K562 (cell line): ENCODE data around the gene UHRF1. TPM values are rescaled to one million over a fixed set of nuclear protein-coding genes. Genes with fewer than 3 reads are reported as not detected.
"Not testable (repeated sequence)": the region's sequence is repeated elsewhere in the genome, so short reads cannot be mapped to it uniquely, and the experiment has no call there.

Experiments used
- ATAC-seq: fragments of 200-7000 bp; cut with Tn5 transposase; 3 replicates; pipeline ENCODE4 v1.9.1; 2020; ENCODE audit warnings: moderate library complexity
- BruUV-seq: library from RNA; stranded (reverse); fragments of 400-500 nt; replicated peaks from 2 replicates; lab custom pipeline; 2021; lab: Mats Ljungman, UMichigan
- CTCF ChIA-PET: fragments of 300-600 bp; formaldehyde crosslinking; extraction: SDS; loops from one replicate; lab custom pipeline; 2021; ENCODE audit warnings: low intra/inter-chr PET ratio; lab: Yijun Ruan, JAX
- POLR2A ChIA-PET: fragments of 300-600, 350-650 bp; sonication (Branson Sonifier 250); formaldehyde crosslinking; extraction: SDS; loops from one replicate; lab custom pipeline; 2021; ENCODE audit warnings: antibody characterized with exemption, inconsistent platforms; lab: Yijun Ruan, JAX
- DNase-seq, 4 experiments: peaks; one replicate each; pipeline versions ENCODE4 v3.0.0 to v3.0.0-alpha.2; 2011 to 2018; ENCODE audit warnings: low spot score in 3 of 4, mixed read lengths in 3 of 4; ENCODE audit errors: extremely low read depth in 1 of 4
- FAIRE-seq: peaks from 2 replicates; lab custom pipeline; 2011; peaks lifted over from hg19 to GRCh38; lab: Jason Lieb, UNC
- H2AFZ ChIP-seq: 2 replicates; pipeline ENCODE4 v1.6.0; 2011; ENCODE audit warnings: low read depth, low read length, control low read depth, inconsistent platforms
- H3K27ac ChIP-seq: fragments of 200-600 bp; 3 replicates; pipeline ENCODE4 v1.8.0; 2011; ENCODE audit warnings: low read depth, mild to moderate bottlenecking, control low read depth, inconsistent platforms, low read length, moderate library complexity, mixed read lengths; ENCODE audit errors: extremely low read depth
- H3K27me3 ChIP-seq, 2 experiments: fragments of 300-600 bp in 1 of 2; 2 replicates in 1 of 2; 3 replicates in 1 of 2; pipeline versions ENCODE4 v1.6.0 to v1.8.0; 2011; ENCODE audit warnings: inconsistent platforms in 2 of 2, low read length in 2 of 2, mild to moderate bottlenecking in 1 of 2, mixed read lengths in 1 of 2, moderate library complexity in 1 of 2; ENCODE audit not compliant: control insufficient read depth in 2 of 2, insufficient read depth in 2 of 2
- H3K36me3 ChIP-seq: fragments of 300-600 bp; 3 replicates; pipeline ENCODE4 v1.8.0; 2011; ENCODE audit warnings: mild to moderate bottlenecking, low read length, inconsistent platforms; ENCODE audit not compliant: control insufficient read depth, insufficient read depth
- H3K4me1 ChIP-seq, 2 experiments: fragments of 200-600 bp in 1 of 2; replicated peaks in 1 of 2; 2 replicates in 1 of 2; 3 replicates in 1 of 2; pipeline versions ENCODE4 v1.5.1 to v1.8.0; 2011; ENCODE audit warnings: inconsistent platforms in 2 of 2, low read length in 2 of 2, mild to moderate bottlenecking in 1 of 2, mixed read lengths in 1 of 2, moderate library complexity in 1 of 2; ENCODE audit not compliant: control insufficient read depth in 2 of 2, insufficient read depth in 2 of 2
- H3K4me2 ChIP-seq: 2 replicates; pipeline ENCODE4 v1.6.1; 2011; ENCODE audit warnings: low read length, control low read depth, inconsistent platforms, mixed read lengths; ENCODE audit not compliant: insufficient read depth
- H3K4me3 ChIP-seq: fragments of 200-600 bp; sonication (generic), shearing (Covaris generic); 2 replicates; pipeline ENCODE4 v1.5.1; 2016; ENCODE audit warnings: control low read depth, inconsistent platforms
- H3K79me2 ChIP-seq: fragments of 200-600 bp; 3 replicates; pipeline ENCODE4 v1.8.0; 2011; ENCODE audit warnings: low read length, inconsistent platforms; ENCODE audit not compliant: control insufficient read depth, insufficient read depth
- H3K9ac ChIP-seq, 2 experiments: 2 replicates each; pipeline versions ENCODE4 v1.6.0 to v1.6.1; 2011; ENCODE audit warnings: low read depth in 2 of 2, low read length in 2 of 2, control low read depth in 1 of 2, inconsistent platforms in 1 of 2, mild to moderate bottlenecking in 1 of 2, mixed read lengths in 1 of 2; ENCODE audit not compliant: insufficient read depth in 1 of 2
- H3K9me1 ChIP-seq: one replicate; pipeline ENCODE4 v1.6.0; 2011; ENCODE audit warnings: inconsistent platforms, mild to moderate bottlenecking, low read length, moderate library complexity; ENCODE audit not compliant: control insufficient read depth, insufficient read depth
- H3K9me3 ChIP-seq: replicated peaks from 2 replicates; pipeline ENCODE4 v1.5.1; 2011; ENCODE audit warnings: low read depth, low read length, inconsistent platforms; ENCODE audit not compliant: control insufficient read depth, insufficient read depth
- H4K20me1 ChIP-seq: replicated peaks from 2 replicates; pipeline ENCODE4 v1.6.1; 2011; ENCODE audit warnings: low read length, inconsistent platforms, mixed read lengths; ENCODE audit not compliant: control insufficient read depth, insufficient read depth
- IRF2 ChIP-seq: sonication (generic); formaldehyde crosslinking; IDR thresholded peaks from 2 replicates; pipeline ENCODE4 v1.8.1; 2022; ENCODE audit warnings: mild to moderate bottlenecking, missing genetic modification reagents
- SNAPC5 ChIP-seq: fragments of 250-450 bp; sonication (Bioruptor Pico); IDR thresholded peaks from 2 replicates; pipeline ENCODE4 v1.8.0; 2021; ENCODE audit warnings: moderate library complexity, mild to moderate bottlenecking, inconsistent platforms
- WGBS: fragments of 100-300 bp; shearing (Covaris generic); methylation state at CpG from one replicate; pipeline ENCODE4 v1.1.6; 2016; ENCODE audit warnings: low coverage, mixed read lengths; ENCODE audit not compliant: insufficient coverage; ENCODE audit errors: missing lambda C conversion rate; 5-methylcytosine and 5-hydroxymethylcytosine counted together
- in situ Hi-C: fragments of 300-500 bp; cut with MboI; formaldehyde crosslinking; loops from 4 replicates; pipeline ENCODE4 v1.15.0; 2018; ENCODE audit warnings: inconsistent platforms, mixed read lengths
- intact Hi-C: fragments of 100-400 bp; cut with micrococcal nuclease; formaldehyde crosslinking; loops from 2 replicates; pipeline ENCODE4 v1.14.2; 2022
- polyA plus RNA-seq, 8 experiments: library from polyadenylated mRNA; depleted of rRNA in 4 of 8; stranded (reverse) in 5 of 8; unstranded in 3 of 8; fragments of >200 nt; fragmentation: Nextera tagmentation in 2 of 8; fragmentation: Illumina TruSeq in 1 of 8; extraction: Ambion mirVana in 2 of 8; extraction: Trizol in 1 of 8; gene quantifications; 2 replicates each; pipeline versions ENCODE4 v1.2.1 to v1.2.3, GENCODE V29; 2011 to 2014; ENCODE audit warnings: inconsistent platforms in 1 of 8, missing spikeins in 1 of 8
- total RNA-seq, 7 experiments: library from RNA; depleted of rRNA in 6 of 7; stranded (reverse); fragments of >200 nt in 6 of 7; fragmentation: Illumina TruSeq in 2 of 7; extraction: Trizol in 2 of 7; gene quantifications; 2 replicates each; pipeline versions ENCODE4 v1.2.1 to v1.2.3, GENCODE V29; 2011 to 2021; ENCODE audit warnings: low replicate concordance in 1 of 7

Gene UHRF1
- total and polyA plus RNA-seq, 9 of the 15 experiments (the other 6 are each of a cell fraction or from before 2014, with no cell fraction given): 6.0 to 101 (median 30.9) TPM

GRCh38 chr19:4891066-4891465, 18.2 kb upstream of the UHRF1 start:
- 0 out of 2 replicates have a peak, but pooled peaks have one; percentile 12 for TF ChIP-seq IRF2 (CRISPR knock-in tag)
- TF ChIP-seq SNAPC5 (CRISPR knock-in tag): no peak
- H3K4me1 ChIP-seq: peaks cover 0 to 4% of the 10 kb centered on the region in 2 experiments; a peak in 2 of 5 replicates
- H3K79me2 ChIP-seq: no peaks in the 10 kb centered on the region
- ChIA-PET CTCF (no interaction called here), POLR2A (interaction anchor here (1.1 to 1.3 kb wide), 2 partner anchors 11 to 16 kb away, joined by 3 to 4 read pairs; partner anchors contain the start of gene ARRDC5)
- 28% methylated on average over 22 of the region's 22 CpGs for WGBS
- no peak overlapping the region; the same call in 1 of the 2 replicates for H3K4me2 ChIP-seq
- H3K9me3 ChIP-seq: no peaks in the 10 kb centered on the region
- H2AFZ ChIP-seq: no peak overlapping the region
- peak in 1 of 4 experiments; percentile 9 for DNase-seq
- no peak overlapping the region for H3K4me3 ChIP-seq
- intact Hi-C loops (no loop called here), in situ Hi-C loops (no loop called here)
- H3K36me3 ChIP-seq: no peaks in the 10 kb centered on the region
- ATAC-seq: peak; percentile 31; the same call in 1 of the 3 replicates
- no peak for FAIRE-seq
- no TSS peak for BruUV-seq
- peaks cover 7 to 13% of the 10 kb centered on the region in 2 experiments; a peak in 3 of 5 replicates for H3K27me3 ChIP-seq
- no peak overlapping the region for H3K27ac ChIP-seq
- H3K9ac ChIP-seq: peak overlapping the region in 1 of 2 experiments; percentile 47; a peak in 2 of 4 replicates
- H4K20me1 ChIP-seq: no peaks in the 10 kb centered on the region
- no peaks in the 10 kb centered on the region for H3K9me1 ChIP-seq

GRCh38 chr19:4892962-4893361, 16.3 kb upstream of the UHRF1 start:
- H3K27ac ChIP-seq, H3K4me1 ChIP-seq, intact Hi-C loops, H3K4me2 ChIP-seq, H3K4me3 ChIP-seq, H4K20me1 ChIP-seq, H3K9me3 ChIP-seq, CTCF ChIA-PET, H3K79me2 ChIP-seq, H3K9ac ChIP-seq, H3K9me1 ChIP-seq, H3K36me3 ChIP-seq, in situ Hi-C loops, FAIRE-seq, ATAC-seq, DNase-seq, BruUV-seq, H2AFZ ChIP-seq: not testable (repeated sequence)
- H3K27me3 ChIP-seq: peaks cover 7 to 13% of the 10 kb centered on the region in 2 experiments; a peak in 3 of 5 replicates
- POLR2A ChIA-PET: interaction anchor here (0.6 kb wide), 1 partner anchor 77 kb away, joined by 3 read pairs; no protein-coding TSS in a partner anchor
- 58% methylated on average over 11 of the region's 11 CpGs for WGBS
